Measurements from ENCODE around the gene EPDR1.
A peak's percentile ranks its signal among the peaks of the same experiment; 100 is the strongest.

EPDR1 gene

GRCh38 chr7:37901890-37902524 is 18.4 kb upstream of the EPDR1 start:
- POLR2A ChIA-PET (ENCODE audit: low non-redundant PET), result no interaction called here
- no peak for TF ChIP-seq CTCF (conservative IDR thresholded peaks at IDR 0.05; ENCODE audit: low read depth)
- H3K27ac ChIP-seq, result no peak overlapping the region
- CTCF ChIA-PET, result interaction anchor here (0.6 kb wide), 4 partner anchors 8 to 1209 kb away, joined by 4 to 5 read pairs (median 4); no protein-coding TSS in a partner anchor
- peak; percentile 11 for DNase-seq (ENCODE audit: low spot score)

- DNase-seq (ENCODE audit: low spot score), result no peak
- ChIA-PET POLR2A (ENCODE audit: low non-redundant PET) (no interaction called here), CTCF (interaction anchor here (0.6 kb wide), 1 partner anchor 25 kb away, joined by 3 read pairs; no protein-coding TSS in a partner anchor)
- no peak for TF ChIP-seq CTCF (conservative IDR thresholded peaks at IDR 0.05; ENCODE audit: low read depth)
- H3K27ac ChIP-seq, result no peak overlapping the region
Measured at GRCh38 chr7:37908221-37908788, 12.1 kb upstream of the EPDR1 start.

- ChIA-PET POLR2A (ENCODE audit: low non-redundant PET) (no interaction called here), CTCF (no interaction called here)
- DNase-seq (ENCODE audit: low spot score), result no peak
- TF ChIP-seq CTCF (conservative IDR thresholded peaks at IDR 0.05; ENCODE audit: low read depth), result no peak
- no peak overlapping the region for H3K27ac ChIP-seq
Measured at GRCh38 chr7:37912756-37913155, 7.7 kb upstream of the EPDR1 start.

- TF ChIP-seq CTCF (conservative IDR thresholded peaks at IDR 0.05; ENCODE audit: low read depth), result no peak
- CTCF ChIA-PET, result interaction anchor here (0.6 kb wide), 1 partner anchor 454 kb away, joined by 7 read pairs; no protein-coding TSS in a partner anchor
- no peak for DNase-seq (ENCODE audit: low spot score)
- POLR2A ChIA-PET (ENCODE audit: low non-redundant PET), result no interaction called here
- H3K27ac ChIP-seq, result no peak overlapping the region
Measured at GRCh38 chr7:37915438-37915837, 5.0 kb upstream of the EPDR1 start.

GRCh38 chr7:37916017-37916672 is 4.3 kb upstream of the EPDR1 start:
- POLR2A ChIA-PET (ENCODE audit: low non-redundant PET), result no interaction called here
- CTCF ChIA-PET, result no interaction called here
- TF ChIP-seq CTCF (conservative IDR thresholded peaks at IDR 0.05; ENCODE audit: low read depth), result no peak
- no peak for DNase-seq (ENCODE audit: low spot score)
- H3K27ac ChIP-seq, result no peak overlapping the region

- no peak within 1 kb of the TSS for H3K27ac ChIP-seq
- ChIA-PET CTCF (interaction anchor here (0.6 kb wide), 6 partner anchors 8 to 755 kb away, joined by 3 to 4 read pairs (median 3); no protein-coding TSS in a partner anchor), POLR2A (ENCODE audit: low non-redundant PET) (no interaction called here)
- TF ChIP-seq CTCF (conservative IDR thresholded peaks at IDR 0.05; ENCODE audit: low read depth), result peak; percentile 29; the same call in 1 of the 2 replicates
- peak; percentile 2 for DNase-seq (ENCODE audit: low spot score)
Measured at GRCh38 chr7:37916673-37917660, 3.5 kb upstream of the EPDR1 start, which contains the start of gene SFRP4. Gene SFRP4, minus strand, starts transcription at chr7:37916817. Its CDS starts 280 bp downstream, at chr7:37916537.
